ENCODE data around the gene MET.

MET gene

DNA sequence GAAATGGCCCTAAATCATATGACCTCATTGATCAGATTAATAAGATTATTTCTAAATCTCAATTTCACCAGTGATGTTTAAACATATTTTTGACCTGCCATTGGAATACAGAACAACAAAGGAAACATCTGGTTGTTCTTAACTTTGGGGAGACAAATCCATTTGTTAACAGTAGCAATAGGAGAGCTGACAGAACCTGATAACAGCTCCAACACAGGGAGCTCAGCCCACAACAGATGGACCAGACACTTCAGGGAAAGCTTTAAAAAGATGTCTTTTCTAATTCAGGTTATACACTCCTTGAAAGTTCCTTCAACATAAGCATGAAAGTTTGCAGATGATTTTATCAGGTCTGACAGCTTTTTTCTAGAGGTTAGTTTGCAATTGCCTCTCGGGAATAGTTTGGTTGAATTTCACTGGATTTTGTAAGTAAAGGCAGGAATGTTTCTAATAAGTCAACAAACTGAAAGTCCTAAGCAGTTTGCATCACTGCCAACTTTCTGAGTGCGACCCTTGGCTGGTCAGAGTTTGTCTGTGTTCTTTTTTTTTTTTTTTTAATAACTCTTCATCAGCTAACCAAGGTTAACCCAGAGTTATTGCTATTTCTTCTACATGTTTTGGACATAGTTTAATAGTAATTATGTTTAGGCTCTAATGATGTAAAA is 6.5 kb upstream of the MET start:
- DNase-seq, result no peak

DNA sequence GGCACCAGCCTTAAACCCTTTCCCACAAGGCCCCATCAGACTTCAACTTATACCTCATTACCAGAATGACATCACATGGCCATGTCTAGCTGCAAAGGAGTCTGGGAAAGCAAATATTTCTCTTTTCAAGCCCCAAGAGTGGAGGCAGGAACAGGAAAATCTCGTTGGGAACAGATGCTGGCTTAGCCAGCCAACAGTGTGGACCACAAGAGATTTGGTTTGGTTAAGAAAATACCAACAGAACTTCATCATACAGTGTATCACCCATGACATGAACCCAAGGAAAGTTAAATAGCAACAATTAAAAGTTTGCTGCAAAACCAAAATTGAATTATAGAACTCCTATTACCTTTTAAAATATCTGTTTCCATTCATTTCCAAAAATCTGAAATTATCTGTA is 2.2 kb upstream of the MET start:
- no peak for DNase-seq

DNA sequence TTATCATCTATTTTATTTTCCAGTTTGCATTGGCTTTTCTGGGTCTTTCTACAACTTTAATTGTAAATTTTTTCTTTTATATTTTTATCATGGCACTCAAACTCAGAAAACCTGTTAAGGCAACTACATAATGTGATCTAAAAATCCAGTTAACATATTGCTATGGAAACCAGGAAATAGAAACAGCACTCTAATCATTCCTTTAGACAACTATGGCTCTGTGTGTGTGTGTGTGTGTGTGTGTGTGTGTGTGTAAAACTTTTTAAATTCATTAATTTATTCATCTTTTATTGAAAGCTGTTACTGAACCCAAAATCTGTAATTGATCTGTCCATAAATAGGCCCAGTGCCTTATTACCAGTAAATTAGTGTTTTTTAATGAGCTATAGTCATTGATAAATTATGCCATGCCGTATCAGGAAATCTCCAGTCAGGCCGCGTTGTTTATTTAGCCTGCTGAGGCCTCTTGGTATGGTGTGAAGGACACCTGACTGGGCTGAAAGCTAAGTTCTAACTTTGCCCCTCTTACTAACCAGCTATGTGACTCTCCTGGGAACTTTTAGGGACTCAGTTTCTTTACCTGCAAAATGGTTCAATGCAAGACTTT is 1.5 kb upstream of the MET start:
- no peak for DNase-seq

DNA sequence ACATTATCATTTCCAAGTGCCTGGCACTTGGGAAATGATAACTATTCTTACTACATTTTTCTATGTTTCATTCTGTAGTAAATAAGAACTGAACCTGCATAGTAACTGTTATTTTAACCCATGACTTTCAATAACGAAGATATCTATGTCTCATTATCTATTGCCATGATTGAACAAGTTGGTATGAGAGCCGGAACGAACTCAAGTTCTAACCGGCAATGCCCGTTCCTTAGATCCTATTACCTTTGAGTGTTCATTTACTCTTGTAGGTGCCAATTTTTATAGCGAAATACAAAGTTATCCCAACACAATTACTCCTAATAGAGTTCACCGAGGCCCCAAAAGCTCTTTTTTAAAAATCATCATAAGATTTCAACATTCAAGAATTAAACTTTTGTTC is 885 bp upstream of the MET start:
- DNase-seq, result no peak

DNA sequence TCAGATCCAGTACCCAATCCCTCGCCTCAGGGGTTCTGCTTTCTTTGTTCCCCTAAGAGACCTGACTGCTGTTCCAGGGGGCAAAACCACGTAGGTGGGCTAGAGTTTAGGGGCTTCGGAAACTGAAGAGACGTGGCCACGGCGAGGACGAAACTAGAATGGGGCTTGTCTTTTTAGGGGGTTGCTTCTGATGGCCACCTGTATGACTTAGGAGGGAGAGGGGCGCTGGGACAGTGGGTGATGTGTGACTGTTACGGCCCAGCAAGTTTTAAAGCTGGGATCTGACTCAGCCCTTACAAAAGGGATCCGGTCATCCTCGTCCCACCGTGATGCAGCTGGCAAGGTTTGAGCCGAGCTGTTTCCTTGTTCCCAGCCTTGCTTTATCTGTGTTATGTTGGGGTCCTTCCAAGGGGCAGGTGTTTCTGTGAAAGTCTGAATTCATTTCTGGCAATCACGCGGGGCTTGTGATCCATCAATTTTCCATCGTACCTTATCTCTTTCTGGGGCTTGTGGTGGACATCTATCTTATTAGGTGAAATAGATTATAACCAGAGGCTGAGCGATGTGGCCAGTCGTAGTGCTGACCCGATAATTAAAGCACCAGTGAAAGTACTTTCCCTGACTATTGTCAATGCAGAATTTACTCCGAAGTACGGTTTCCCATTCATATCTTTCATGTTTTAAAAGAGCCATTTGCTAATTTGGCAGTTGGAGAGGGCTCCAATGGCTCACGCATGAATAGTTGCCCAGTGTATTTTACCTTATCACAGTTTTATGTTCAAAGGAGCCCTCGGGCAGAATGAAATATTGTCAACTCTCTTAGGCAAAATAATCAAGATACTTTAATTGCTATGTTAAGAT is 830 bp downstream of the MET start:
- peak in 6 of 14 donors; percentile 2 to 38 (median 20) for DNase-seq

DNA sequence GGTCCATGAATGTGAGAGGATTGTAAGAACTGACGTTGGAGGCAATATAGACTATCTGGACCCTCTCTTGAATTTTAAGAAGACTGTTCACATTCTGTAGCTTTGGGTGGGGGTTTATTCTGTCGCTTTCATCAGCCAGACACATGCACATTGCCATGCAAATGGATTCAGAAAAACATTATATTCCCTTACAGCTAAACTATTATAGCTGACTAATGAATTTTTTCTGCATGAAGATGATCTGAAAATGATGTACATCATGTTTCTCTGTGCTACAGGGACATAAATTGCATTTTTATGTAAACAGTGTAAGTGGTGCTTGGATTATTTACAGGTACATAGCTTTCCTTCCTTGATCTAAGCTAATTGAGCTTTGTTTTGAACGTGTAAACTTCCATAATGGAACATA is 1.5 kb downstream of the MET start:
- DNase-seq, result no peak

DNA sequence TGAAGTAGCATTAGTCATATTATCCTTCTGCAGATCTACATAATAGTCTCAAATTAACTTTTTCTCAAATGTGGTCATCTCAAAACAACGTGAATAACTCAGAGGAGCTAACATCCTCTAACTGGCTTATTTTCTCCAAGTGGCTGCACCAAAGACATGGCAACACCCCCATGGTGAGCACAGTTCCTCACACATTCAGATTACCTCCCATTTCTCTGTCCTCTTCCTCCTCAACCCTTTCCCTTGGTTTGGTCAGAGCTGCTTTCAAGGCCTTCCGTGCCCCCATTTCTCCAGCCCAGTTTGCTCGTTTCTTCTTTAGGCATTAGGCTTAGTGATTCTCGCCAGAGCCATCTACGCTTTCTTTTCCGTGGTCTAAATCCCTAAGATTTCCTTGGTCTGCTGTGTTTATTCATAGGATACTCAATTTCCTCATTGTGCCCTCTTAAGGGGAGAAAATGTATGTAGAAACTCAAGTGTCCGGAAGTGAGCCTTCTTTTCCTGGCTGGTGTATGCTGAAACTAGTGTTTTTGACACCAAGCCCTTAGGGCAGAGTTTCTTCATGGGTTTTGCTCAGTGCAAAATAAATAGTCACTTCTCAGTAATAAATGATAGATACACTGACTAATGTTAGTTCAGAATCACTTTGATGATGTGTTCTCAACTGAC is 2.6 kb downstream of the MET start:
- DNase-seq, result peak in 2 of 14 donors; percentile 2 to 17

DNA sequence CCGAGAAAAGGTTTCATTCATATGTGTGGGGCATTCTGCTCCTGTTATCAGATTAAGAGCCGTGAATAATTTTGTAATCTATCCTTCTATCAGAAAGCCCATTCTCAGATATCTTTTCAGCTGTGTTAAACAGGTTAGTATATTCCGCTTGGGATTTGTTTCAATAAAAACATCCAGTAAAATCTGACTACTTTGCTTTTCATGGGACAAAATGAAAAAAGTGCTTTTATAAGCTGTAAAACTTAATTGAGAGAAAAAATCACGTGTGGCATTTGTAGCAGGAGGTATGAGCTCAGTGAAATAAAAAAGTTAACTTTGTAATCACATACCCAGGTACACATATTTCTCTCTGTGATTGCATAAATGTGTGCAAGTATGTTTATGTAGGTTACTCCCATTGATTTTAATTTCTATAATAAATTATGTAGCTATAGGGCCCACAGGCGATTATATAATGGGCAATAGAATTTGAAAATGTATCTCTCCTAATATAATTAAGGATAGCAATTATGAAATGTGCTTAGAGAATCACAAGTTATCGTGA is 3.9 kb downstream of the MET start:
- DNase-seq, result no peak

DNA sequence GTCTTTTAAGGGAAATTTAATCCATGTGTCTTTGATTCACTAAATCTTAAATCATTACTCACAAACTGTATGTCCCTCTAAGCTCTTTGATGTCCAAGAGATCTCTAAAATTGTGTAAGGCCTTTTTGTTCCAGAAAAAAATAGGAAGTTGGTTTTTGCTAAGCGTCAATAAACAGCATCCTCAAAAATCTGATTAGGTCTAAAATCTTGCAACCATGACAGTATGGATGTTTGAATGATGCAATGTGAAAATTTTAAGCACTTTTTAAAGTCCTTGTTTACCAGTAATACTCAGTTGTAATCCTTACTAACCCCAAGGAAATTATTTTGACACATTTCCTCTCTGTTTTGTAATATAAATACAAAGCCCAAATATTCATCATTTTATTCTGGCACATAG is 6.8 kb downstream of the MET start:
- no peak for DNase-seq

DNA sequence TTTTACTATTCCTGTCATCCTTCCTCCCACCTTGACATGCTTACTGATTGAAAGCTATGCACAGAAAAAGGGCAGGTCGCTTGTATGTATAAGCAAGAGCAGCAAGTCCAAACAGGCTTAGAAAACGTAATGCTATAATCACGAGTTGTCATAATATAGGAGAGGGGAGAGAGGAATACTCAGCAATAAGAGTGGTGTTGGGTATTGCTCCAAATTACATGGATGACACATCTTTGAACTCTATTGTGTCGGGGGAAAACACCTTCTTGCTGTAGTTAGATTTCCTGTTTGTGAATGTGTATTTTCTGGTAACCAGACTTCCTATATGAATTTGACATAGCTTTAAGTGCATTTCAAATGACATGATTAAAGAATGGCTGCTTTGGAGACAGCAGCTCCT is 7.5 kb downstream of the MET start:
- no peak for DNase-seq

DNA sequence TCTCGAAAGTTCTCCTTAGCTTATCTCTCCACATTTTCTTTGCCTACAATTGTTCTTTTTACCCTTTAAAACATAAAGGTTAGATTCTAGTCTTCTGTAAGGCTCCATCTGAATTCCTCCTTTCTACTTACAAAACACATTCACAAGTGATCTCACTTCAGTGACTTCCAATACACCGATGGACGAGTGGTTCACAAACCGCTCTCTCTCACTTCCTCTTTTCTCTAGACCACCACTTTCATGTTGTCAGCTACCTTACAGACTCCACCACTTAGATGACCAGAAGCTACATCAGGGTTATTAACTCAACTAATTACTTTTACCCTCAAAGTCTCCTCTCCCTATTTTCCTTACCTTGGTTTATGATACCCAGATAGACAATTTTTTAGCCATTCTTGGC is 11.8 kb downstream of the MET start:
- DNase-seq, result no peak

DNA sequence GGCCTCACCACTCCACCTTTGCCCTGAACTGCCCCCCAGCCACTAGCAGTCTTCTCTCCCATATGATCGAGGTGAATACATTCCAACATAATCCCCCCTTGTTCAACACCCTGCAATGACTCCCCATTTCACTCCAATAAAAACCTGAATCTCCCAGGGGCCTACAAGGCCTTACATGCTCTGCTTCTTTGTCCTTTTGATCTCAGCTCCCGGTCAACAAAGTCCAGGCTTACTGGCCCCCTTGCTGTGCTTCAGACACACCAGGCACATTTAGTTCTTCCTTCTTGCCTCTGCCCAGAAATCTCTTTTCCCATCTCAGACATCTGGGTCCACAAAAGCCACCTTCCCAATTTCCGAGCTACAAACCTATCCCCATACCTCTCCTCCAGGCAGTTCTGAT is 14.0 kb downstream of the MET start:
- no peak for DNase-seq

DNA sequence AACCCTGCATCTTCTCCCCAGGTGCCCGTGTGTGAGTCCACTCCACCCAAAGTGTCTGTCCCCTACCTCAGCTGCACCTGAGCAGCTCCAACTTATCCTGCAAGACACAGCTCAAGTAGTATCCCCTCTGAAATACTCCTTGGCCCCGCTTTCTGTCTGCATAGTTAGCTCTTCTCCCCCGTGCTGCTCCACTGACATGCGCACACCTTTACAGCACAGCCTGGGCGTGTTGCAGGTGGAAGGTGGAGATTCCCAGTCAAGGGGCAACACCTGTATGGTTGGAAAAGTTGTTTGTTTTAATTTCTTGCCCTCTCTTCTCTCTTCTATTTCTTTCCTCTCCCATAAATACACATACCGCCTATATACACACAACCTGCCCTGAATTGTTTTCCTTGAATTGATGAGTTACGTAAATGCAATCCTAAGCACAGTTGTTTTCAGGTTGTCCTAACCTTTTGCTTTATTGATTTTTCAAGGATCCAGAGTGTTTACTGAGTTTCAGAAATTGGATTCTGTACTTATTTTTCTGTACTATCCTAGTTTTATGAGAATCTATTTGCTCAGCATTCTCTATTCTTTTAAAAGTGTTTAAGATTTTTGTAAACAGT is 14.9 kb downstream of the MET start:
- no peak for DNase-seq

DNA sequence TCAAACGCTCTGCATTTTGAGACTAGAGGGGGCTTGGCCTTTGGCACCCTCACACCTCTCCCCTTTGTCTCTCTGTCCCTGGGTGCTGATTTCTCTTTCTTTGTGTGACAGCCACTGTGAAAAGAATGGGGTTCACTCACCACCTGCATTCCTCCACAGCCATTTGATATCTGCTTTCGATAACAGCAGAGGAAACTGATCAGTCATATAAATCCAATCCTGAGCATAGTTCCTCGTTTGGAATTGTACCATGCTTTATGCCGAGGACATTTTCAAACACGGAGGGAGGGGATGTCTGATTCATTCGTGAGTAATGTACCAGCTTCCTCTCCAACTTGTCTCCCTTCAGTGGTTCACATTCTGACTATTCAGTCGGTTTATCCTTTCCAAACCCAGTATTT is 15.8 kb downstream of the MET start:
- DNase-seq, result no peak

DNA sequence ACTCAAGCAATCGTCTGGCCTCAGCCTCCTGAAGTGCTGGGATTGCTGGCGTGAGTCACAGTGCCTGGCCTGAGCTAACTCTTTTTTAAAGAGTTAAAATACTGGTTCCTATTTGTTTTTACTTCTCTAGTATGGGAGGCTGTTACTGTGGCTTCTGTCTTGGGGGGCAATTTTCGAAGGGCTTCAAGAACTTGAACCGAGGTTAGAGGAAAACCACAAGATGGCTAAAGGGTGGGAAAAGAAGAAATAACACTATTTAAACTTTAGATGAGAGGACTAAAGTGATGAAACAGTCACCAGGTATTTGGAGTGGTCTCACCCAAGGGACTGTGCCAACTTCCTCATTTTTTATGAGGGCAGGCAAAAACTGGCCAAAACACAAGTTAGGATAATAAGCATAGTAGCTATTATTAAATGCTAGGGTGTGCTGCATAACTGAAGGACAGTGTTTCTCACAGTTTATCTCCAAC is 17.8 kb downstream of the MET start:
- DNase-seq, result no peak

DNA sequence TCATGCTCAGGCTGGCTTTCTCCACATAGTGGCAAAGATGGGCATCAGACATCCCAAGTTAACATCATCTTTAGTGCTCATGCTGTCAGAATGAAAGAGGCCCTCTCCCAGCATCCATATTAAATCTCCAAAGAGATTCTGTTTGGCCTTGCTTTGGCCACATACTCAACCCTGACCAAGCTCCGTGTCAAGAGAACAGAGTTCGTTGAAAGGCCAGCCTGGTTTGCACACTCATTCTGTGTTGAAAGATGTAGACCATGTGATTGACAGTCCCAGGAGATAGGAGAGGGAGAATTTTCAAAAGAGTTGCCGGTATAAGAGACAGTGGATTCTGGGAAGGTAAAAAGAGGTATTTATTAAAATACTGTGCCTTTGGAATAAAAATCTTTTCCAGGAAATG is 19.7 kb downstream of the MET start:
- no peak for DNase-seq

DNA sequence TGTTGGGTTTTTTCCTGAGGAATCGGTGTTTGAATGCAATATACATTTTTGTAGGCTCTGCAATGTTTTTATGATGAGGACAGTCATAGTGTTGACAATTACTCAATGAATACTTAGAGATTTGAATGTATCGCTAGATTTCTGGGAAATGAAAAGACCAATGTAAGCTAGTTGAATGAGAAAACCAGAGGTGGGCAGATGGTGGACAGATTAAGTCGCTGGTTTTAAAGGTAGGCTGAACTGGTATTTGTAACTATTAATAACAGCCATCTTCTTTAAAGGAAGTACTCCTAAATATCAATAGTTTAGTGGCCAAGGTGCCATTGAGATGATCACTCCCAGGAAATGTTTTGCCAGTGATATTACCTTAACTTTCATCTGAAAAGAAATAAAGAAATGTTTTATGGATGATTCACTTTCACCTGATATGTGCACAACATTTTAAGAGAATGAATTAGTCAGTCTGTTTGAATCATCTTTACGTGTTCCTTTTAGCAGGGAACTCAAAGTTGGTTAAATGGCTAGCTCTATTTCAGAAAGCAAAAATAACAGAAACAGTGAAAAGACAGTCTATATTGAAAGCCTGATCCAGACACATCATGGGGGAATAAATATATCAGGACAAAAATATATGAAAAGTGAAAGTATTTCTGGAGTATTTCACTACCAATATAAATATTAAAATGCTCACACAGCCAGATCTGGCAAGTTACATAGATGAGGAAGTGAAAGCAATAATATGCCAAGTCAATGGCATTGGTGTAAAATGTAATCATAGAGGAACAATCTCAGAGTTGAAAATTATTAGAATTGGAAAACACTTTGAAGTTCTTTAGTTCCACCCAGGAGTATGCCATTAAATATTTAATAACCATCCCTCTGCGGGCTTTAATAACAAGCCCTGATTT is 20.7 kb downstream of the MET start:
- DNase-seq, result no peak

DNA sequence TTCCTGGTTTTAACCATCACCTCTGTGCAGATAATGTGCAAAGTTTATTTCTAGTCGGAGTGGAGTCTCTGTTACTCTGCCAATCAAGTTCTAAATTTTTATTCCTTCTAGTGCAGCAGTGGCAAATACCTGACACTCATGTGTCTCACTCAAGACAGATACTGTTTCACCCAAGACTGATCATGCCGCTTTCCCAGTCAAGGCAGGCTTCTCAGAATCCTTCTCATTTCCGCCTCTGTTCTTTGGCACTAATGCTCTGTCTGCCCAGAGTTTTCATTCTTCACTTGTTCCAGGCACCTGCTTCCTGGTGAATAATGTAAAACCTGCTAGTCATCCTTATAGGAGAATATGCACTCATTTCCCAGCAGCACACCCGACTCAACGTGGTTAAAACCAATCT is 24.7 kb downstream of the MET start:
- DNase-seq, result no peak

DNA sequence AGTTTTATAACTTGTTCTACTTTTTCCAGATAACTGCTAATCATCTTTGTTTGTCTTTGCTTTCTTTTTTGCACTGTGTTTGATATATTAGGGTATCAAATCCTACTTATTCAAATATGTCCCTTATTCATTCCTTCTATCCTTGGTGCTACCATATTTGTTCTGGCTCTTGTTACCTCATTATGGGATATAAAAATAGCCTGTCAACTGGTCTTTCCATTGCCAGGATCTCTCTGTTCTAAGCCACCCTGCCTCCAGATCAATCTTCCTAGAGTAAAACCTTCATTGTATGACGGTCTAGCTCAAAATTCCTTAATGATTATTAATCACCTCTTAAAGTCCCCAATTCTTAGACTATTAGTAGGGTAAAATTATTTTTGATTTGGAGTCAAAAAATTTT is 25.2 kb downstream of the MET start:
- no peak for DNase-seq

DNA sequence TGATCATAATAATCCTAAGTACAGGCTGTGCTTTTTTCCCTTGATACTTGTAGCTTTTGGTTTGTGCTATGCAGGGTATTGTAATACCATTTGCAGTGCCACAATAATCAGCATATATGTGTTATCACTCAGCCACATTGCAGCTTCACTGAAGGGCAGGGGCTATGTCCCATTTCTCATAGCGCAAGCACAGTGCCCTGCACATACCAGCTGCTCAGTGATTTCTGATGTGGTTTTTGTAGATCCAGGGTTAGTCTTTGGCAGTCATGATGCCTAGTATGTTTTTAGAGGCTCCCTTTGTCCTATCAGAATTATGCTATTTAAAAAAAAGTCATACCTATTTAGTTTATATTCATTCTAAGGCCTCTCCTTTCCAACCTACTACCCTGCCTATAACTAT is 25.8 kb downstream of the MET start:
- DNase-seq, result no peak

DNA sequence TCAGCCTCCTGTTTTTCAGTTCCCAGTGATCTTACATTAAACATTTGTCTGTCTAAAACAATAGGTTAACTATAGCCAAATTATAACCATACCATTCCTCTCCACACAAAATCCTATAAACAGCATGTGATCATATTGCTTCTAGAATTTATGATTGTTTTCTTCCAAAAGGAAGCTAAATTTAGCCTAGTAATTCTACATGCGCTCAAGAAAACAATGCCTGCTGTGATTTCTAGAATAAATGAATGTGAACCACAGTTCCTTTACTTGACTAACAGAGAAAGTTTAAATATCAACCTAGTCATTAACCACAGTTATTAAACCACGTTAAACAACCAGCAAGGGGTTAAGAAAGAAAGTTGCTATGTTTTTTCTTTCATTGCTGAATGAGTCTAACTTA is 26.4 kb downstream of the MET start:
- DNase-seq, result no peak
